Activated T-cell treated with anti-CD3 and anti-CD28 coated beads, Interleukin-2, amount 50 U/mL, for 24 hours (primary cell): Measurements from ENCODE around the gene LRRC1.

Source experiments
- DNase-seq: peaks from one replicate; pipeline ENCODE4 v3.0.0-alpha.2; 2020
- H3K27ac Mint-ChIP-seq: 2 replicates; pipeline ENCODE4 v1.8.0; 2020; ENCODE audit warnings: mild to moderate bottlenecking, mixed read lengths
- H3K27me3 Mint-ChIP-seq: 2 replicates; pipeline ENCODE4 v1.8.0; 2020; ENCODE audit warnings: mixed read lengths
- H3K36me3 Mint-ChIP-seq: 2 replicates; pipeline ENCODE4 v1.8.0; 2020; ENCODE audit warnings: low read depth, mixed read lengths
- H3K4me1 Mint-ChIP-seq: 2 replicates; pipeline ENCODE4 v1.8.0; 2020; ENCODE audit warnings: low read depth, mixed read lengths
- H3K4me3 Mint-ChIP-seq: 2 replicates; pipeline ENCODE4 v1.8.0; 2020; ENCODE audit warnings: mild to moderate bottlenecking, moderate library complexity, mixed read lengths
- H3K9me3 Mint-ChIP-seq: 2 replicates; pipeline ENCODE4 v1.8.0; 2020; ENCODE audit warnings: mixed read lengths

LRRC1 gene

GRCh38 chr6:53967415-53967814 is 172.6 kb downstream of the LRRC1 start:
- H3K27me3 Mint-ChIP-seq, result peaks cover 11% of the 10 kb centered on the region
- DNase-seq, result no peak
- H3K27ac Mint-ChIP-seq, result no peak overlapping the region
- no peaks in the 10 kb centered on the region for H3K4me1 Mint-ChIP-seq
- no peaks in the 10 kb centered on the region for H3K9me3 Mint-ChIP-seq
- H3K36me3 Mint-ChIP-seq, result no peaks in the 10 kb centered on the region
- H3K4me3 Mint-ChIP-seq, result no peak overlapping the region
